GDM1 (cell line): ENCODE measurements around the gene C15orf62.

Source experiments
- DNase-seq: peaks from one replicate; lab custom pipeline; 2025; lab: John Stamatoyannopoulos, UW

C15orf62 gene, protein sequence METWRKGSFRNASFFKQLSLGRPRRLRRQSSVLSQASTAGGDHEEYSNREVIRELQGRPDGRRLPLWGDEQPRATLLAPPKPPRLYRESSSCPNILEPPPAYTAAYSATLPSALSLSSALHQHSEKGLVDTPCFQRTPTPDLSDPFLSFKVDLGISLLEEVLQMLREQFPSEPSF

GRCh38 chr15:40769274-40770146 lies at the start of gene C15orf62:
C15orf62 (plus strand) TSS chr15:40769980; CDS start chr15:40770496, 516 bp downstream.
- peak; percentile 53 for DNase-seq

DNA sequence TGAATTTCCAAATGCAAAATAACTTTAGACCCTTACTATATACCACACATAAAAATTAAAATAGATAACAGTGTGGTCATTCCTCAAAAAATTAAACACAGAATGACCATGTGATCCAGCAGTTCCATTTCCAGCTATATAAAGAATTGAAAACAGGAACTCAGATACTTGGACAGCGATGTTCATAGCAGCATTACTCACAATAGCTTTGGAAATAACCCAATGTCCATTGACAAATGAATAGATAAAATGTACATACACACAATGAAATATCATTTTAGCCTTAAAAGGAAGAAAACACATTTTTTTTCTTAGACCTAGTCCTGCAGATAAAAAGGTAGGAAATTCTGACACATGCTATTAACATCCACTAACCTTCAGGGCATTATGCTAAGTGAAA lies 48.1 kb upstream of the C15orf62 start:
- DNase-seq: no peak

GRCh38 chr15:40722354-40722753 lies 47.4 kb upstream of the C15orf62 start:
- DNase-seq: no peak

GRCh38 chr15:40722934-40723333 lies 46.8 kb upstream of the C15orf62 start:
- DNase-seq: no peak

- DNase-seq: no peak
These were observed 45.9 kb upstream of the C15orf62 start for GRCh38 chr15:40723919-40724318.

- no peak for DNase-seq
These were observed 38.7 kb upstream of the C15orf62 start for GRCh38 chr15:40731034-40731433.

- no peak for DNase-seq
These were observed 33.2 kb upstream of the C15orf62 start for GRCh38 chr15:40736575-40736974.

DNA sequence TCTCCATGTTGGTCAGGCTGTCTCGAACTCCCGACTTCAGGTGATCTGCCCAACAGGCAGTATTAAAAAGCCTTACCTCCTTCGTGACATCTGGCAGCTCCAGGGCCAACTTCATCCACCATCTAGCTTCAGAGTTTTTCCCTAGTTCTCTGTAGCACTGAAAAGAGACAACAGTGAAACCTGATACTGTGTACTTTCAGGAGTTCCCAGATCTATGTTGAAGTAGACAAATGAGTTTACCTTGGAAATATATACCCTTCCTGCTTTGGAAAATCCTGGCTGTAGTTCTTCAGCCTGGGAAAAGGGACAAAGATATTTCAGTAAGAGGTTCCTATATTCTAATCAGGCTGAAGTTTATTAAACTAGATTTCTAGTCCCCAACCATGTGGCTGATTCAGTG lies 32.7 kb upstream of the C15orf62 start:
- no peak for DNase-seq

- DNase-seq: no peak
These were observed 30.7 kb upstream of the C15orf62 start for GRCh38 chr15:40739047-40739446.

GRCh38 chr15:40739854-40740253 lies 29.9 kb upstream of the C15orf62 start:
- no peak for DNase-seq

DNA sequence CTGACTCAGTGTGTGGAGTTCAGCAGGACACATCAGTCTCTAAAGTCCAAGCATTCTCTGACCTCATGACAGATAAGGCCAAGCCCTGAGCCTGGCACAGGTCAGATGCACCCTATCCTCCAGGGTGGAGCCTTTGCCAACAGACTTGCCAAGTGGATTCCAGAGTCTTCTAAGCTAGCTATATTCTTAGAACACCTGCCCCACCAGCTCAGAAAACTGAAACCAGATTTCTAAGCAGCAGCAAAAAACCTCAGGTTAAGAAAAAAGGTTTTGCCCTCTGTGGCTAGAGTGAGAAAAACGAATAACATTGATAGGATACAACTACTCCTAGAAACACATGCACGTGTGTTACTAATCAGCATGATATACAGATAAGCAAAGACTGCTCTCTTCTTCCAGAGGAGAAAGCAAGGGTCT lies 26.3 kb upstream of the C15orf62 start:
- no peak for DNase-seq

DNA sequence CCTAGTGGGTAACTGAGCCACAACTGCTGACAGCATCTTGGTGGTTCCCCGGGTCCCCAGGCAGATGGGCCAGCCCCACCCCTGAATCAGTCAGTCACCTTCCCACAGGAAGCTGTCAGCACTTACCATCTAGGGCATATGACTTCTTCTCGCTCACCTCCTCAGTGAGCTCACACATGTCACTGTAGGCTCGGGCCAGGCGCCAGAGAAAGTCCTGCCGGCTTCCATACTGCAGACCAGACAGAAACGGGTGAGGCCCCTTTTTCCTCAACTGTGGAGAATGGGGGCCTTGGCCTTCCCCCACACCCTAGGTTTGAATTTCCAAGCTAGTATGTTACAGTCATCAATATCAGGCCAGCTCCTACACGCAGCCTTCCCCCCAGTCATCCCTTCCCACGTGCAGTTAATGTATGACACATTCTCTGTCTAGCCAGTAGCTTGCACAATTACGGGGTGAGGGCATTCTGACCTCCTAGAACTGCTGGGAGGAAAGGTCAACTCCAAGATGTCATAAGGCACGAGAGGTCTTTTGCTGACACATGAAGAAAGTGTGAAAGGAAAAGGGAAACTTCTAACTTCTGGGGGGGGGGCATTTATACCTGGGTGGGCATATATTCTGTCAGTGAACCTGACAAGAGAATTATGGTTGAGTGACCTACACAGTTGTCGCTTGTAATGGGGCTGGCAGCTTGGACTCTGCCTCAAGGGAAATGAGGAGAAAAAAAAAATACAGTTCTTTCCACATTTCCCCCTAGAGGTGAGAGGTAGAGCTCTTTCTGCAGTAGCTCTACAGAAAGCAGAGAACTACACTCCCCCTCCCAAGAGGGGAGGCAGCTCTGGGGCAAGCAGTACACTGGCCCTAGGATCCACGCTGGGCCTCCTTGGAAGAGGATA lies 25.6 kb upstream of the C15orf62 start:
- DNase-seq: no peak

GRCh38 chr15:40744815-40745152 lies 25.0 kb upstream of the C15orf62 start:
- no peak for DNase-seq

GRCh38 chr15:40746916-40747418 lies 22.8 kb upstream of the C15orf62 start:
- DNase-seq: no peak

DNA sequence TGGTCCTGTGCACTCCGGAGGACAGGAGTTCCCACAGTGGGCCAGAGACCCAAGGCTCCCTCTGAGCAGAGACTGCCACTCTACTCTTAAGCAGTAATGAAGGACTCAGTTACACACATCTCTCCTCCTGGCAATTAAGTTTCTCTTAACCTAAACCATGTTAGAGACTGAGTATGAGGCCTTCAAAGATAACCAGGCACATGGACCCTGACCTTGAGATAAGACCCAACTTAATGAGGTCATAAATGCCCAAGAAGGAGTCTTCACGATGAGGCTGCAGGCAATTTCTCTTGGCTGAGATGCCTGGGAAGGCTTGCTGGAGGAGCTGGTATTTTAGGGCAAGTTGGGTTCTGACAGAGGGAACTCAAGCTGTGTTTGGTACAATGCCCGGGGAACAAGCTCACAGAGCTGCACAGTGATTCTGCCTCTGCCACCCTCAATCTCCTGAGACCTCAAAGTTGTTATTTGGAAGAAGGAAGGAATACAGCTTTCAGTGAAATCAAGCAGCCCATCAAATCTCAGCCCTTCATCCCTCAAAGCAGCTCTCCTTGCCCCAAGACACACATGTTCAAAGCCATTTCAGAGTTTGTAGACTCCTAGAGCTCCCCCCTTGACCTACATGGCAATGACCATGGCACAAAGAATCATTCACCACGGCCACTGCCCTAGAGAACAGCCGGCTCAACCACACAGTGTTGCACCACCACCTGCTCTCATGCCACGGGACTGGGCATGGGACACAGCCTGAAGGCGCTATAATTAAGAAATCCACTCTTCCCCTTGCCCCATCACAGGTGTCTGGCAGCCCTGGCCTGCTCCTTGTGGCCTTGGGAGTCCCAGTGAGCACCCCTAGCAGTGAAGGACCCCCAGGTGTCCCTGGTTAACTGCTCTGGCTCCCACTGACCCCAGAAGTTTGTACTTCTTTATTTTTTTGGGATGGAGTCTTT lies 21.8 kb upstream of the C15orf62 start:
- no peak for DNase-seq

GRCh38 chr15:40749151-40749630 lies 20.6 kb upstream of the C15orf62 start:
- DNase-seq: no peak

DNA sequence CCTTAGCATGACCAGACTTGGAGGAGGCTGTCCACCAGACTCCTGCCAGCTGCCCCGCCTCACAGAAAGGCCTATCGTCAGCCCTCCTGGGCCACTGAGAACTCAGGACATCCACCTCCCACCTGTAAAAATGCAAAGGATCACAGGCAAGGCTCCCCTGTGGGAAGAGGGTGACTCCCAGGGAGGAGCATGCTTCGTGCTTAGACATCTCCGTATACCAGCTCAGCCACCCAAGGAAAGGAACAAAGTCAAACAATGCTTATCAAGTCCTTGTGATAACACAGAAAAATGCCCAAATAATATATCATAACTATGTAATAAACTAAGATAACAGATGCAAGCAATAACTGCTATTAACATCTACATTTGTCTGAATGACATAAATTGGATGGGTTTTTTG lies 18.9 kb upstream of the C15orf62 start:
- no peak for DNase-seq

DNA sequence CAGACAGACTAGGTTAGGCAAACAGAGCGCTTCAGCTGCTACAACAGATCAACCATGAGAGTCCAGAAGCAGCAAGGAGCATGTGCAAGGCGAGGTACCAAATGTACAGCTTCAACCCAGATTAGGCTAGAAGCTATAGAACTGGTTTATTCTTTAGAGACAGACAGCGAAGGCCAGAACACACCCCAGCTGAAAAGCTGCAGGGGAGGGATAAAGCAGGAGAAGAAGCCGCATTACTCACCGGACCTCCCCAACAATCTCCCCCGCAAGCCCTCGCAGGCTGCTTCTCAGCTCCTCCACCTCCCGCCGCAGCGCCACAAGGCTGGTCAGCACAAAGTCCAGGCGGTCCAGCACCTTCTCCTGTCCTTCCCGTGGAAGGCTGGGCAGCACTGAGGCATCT lies 18.0 kb upstream of the C15orf62 start:
- no peak for DNase-seq

GRCh38 chr15:40754574-40754882 lies 15.3 kb upstream of the C15orf62 start:
- DNase-seq: no peak

DNA sequence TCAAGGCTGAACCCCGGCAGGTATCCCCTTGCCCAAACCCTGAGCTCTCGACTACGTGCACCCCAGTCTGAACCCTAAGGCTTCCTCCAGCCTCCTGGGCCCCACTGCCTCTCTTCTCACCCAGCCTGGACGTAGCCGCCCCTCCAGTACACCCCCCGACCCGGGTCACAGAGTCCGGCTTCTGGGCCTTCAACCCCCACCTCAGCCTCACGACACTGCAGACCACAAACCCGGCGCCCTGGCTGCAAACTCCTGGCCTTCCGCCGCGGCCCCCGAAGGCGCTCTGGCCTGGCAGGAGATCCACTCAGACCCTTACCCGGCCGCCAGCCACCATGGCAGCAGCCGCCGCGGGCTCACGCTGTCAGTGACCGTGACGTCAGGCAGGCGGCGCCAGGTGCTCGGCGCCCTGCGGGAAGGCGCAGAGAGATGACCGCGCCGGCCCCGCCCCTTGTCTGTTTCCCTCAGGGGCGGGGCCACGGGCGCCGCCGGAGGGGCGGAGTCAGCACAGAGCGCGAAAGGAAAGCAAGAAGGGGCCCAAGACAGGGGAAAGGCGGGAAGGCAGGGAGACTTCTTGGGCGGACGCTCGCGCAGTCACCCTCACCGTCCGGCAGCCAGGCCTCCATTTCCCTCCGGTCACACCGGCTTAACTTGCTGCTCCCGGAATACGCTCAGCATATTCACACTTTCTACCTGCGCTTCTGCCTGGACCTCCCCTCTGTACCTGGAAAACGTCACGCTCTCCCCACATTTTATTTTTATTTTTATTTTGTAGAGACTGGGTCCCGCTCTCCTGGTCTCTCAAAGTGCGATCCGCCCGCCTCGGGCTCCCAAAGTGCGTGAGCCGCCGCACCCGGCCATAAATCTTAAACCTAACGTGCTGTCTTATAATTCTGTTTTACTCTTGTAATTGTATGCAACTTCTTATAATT lies 14.6 kb upstream of the C15orf62 start, which contains the start of gene RMDN3:
TSS of gene RMDN3 (minus strand) at position 372 of the 929 bp plus-strand sequence. CDS start 471 bp downstream, outside the sequence.
- peak; percentile 89 for DNase-seq
